Spleen (tissue), 11 donors: Measurements from ENCODE around the gene STIM1. TPM values are rescaled to one million over a fixed set of nuclear protein-coding genes. Genes with fewer than 3 reads are reported as not detected.
A peak's percentile ranks its signal among the peaks of the same experiment; 100 is the strongest.

ENCODE experiments used
- DNase-seq: peaks from one replicate; pipeline ENCODE4 v3.0.0-alpha.2; 2020
- H3K27ac ChIP-seq, 8 donors: fragments of 200-600 bp; sonication (generic) in 7 of 8; 1 replicate in 4 of 8; 2 replicates in 4 of 8; pipeline versions ENCODE4 v1.5.0 to v1.8.0; 2016 to 2021; ENCODE audit warnings: inconsistent platforms in 4 of 8, mild to moderate bottlenecking in 4 of 8, moderate library complexity in 1 of 8
- H3K27me3 ChIP-seq, 7 donors: fragments of 200-600 bp; sonication (generic) in 6 of 7; replicated peaks in 1 of 7; 1 replicate in 4 of 7; 2 replicates in 3 of 7; pipeline versions ENCODE4 v1.5.0 to v1.8.0; 2016 to 2021; ENCODE audit warnings: inconsistent platforms in 3 of 7, mild to moderate bottlenecking in 1 of 7
- H3K36me3 ChIP-seq, 6 donors: fragments of 200-600 bp; sonication (generic) in 5 of 6; 1 replicate in 4 of 6; 2 replicates in 2 of 6; pipeline versions ENCODE4 v1.5.0 to v1.8.0; 2016 to 2021; ENCODE audit warnings: inconsistent platforms in 2 of 6
- H3K4me1 ChIP-seq, 6 donors: fragments of 200-600 bp; sonication (generic) in 5 of 6; 1 replicate in 3 of 6; 2 replicates in 3 of 6; pipeline versions ENCODE4 v1.5.0 to v1.8.0; 2016 to 2021; ENCODE audit warnings: inconsistent platforms in 3 of 6
- H3K4me3 ChIP-seq, 8 donors: fragments of 200-600 bp; sonication (generic) in 7 of 8; 1 replicate in 4 of 8; 2 replicates in 4 of 8; pipeline versions ENCODE4 v1.5.0 to v1.8.0; 2016 to 2021; ENCODE audit warnings: inconsistent platforms in 4 of 8, mild to moderate bottlenecking in 4 of 8, moderate library complexity in 2 of 8
- H3K9me3 ChIP-seq, 8 donors: fragments of 200-600 bp; sonication (generic) in 7 of 8; 1 replicate in 4 of 8; 2 replicates in 4 of 8; pipeline versions ENCODE4 v1.5.0 to v1.8.0; 2016 to 2021; ENCODE audit warnings: inconsistent platforms in 4 of 8
- POLR2A ChIP-seq, 3 donors: fragments of 450-650 bp; IDR thresholded peaks; one replicate each; pipeline ENCODE4 v1.5.1; 2017; ENCODE audit warnings: antibody characterized with exemption in 3 of 3, mild to moderate bottlenecking in 1 of 3
- POLR2AphosphoS5 ChIP-seq, 3 donors: sonication (generic); formaldehyde crosslinking; IDR thresholded peaks; one replicate each; pipeline ENCODE4 v1.5.1; 2017; ENCODE audit warnings: antibody characterized with exemption in 3 of 3
- WGBS, 5 donors: extraction: QIAGEN DNeasy Blood & Tissue Kit in 3 of 5; methylation state at CpG; one replicate each; pipeline versions ENCODE4 v1.1.5 to v1.1.7; 2013 to 2018; 5-methylcytosine and 5-hydroxymethylcytosine counted together
- intact Hi-C: fragments of 100-400 bp; cut with DNase I; formaldehyde crosslinking; loops from one replicate; pipeline ENCODE4 v1.15.0; 2023; ENCODE audit warnings: low total_unique reads
- polyA plus RNA-seq, 3 donors: library from polyadenylated mRNA; stranded (reverse); fragments of 200-250 nt; gene quantifications; one replicate each; pipeline ENCODE4 v1.2.1, GENCODE V29; 2013
- total RNA-seq, 7 donors: library from RNA; depleted of rRNA in 3 of 7; stranded (reverse); fragments of >200 nt in 3 of 7; fragmentation: NEBNext Ultra II Directional in 4 of 7; extraction: Animal tissue kit (Norgen Biotek cat#: 25700) in 4 of 7; gene quantifications; one replicate each; pipeline versions ENCODE4 v1.1.0 to v1.2.1, GENCODE V29; 2016 to 2021
- TF ChIP-seq, protein P1 (sequence below), 11 experiments: fragments of 200-600 bp in 7 of 11; fragments of 450-650 bp in 4 of 11; sonication (generic) in 4 of 11; IDR thresholded peaks in 8 of 11; conservative IDR thresholded peaks in 3 of 11; 1 replicate in 7 of 11; 2 replicates in 4 of 11; pipeline versions ENCODE4 v1.4.0 to v1.8.0; 2016 to 2021; ENCODE audit warnings: antibody characterized with exemption in 11 of 11, inconsistent platforms in 4 of 11, mild to moderate bottlenecking in 1 of 11
- donor health status: healthy with polysubstance abuse.
- donor health status: DM: no; HTN: no; CAD: no; lungs with moderate emphysema.
- donor health status: DM: no; HTN: no; CAD: no.
- donor health status: Bipolar disorder and iron deficiency.
- donor health status: healthy.
- donor health status: DM: no; HTN: no; CAD: no.
- donor health status: DM: yes; HTN: yes; CAD: no.

STIM1 gene
- total and polyA plus RNA-seq, 10 donors, result 13.0 to 85.2 (median 58.0) TPM

DNA sequence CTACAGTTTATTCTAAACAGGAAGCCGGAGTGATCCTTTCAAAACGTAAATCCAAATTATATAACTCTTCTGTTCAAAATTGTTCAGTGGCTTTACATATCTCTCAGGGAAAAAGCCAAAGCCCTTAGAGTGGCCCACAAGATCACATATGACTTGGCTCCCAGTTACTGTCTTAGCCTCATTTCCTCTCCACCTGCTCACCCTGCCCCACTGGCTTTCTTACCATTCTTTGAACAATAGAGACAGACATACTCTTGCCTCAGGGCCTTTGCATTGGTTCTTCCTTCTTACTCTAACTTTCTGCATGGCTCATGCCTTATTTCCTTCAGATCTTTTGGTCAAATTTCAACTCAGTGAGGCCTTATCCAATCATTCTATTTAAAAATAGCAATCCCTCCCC, 52.1 kb downstream of the STIM1 start:
- no peaks in the 10 kb centered on the region for H3K36me3 ChIP-seq
- no peak overlapping the region for H3K27ac ChIP-seq
- intact Hi-C loops, result no loop called here
- TF ChIP-seq POLR2A (IDR thresholded peaks at IDR 0.05) (no peak), POLR2AphosphoS5 (IDR thresholded peaks at IDR 0.05) (no peak)
- TF ChIP-seq, protein P1, sequence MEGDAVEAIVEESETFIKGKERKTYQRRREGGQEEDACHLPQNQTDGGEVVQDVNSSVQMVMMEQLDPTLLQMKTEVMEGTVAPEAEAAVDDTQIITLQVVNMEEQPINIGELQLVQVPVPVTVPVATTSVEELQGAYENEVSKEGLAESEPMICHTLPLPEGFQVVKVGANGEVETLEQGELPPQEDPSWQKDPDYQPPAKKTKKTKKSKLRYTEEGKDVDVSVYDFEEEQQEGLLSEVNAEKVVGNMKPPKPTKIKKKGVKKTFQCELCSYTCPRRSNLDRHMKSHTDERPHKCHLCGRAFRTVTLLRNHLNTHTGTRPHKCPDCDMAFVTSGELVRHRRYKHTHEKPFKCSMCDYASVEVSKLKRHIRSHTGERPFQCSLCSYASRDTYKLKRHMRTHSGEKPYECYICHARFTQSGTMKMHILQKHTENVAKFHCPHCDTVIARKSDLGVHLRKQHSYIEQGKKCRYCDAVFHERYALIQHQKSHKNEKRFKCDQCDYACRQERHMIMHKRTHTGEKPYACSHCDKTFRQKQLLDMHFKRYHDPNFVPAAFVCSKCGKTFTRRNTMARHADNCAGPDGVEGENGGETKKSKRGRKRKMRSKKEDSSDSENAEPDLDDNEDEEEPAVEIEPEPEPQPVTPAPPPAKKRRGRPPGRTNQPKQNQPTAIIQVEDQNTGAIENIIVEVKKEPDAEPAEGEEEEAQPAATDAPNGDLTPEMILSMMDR (IDR thresholded peaks at IDR 0.05 in 8 of 11, conservative IDR thresholded peaks at IDR 0.05 in 3 of 11), result no peak
- H3K4me1 ChIP-seq, result peaks cover 33 to 97% (median 60%) of the 10 kb centered on the region in 6 donors
- no peak overlapping the region for H3K4me3 ChIP-seq
- WGBS, 5 donors, result 63 to 77% (median 68%) methylated on average over 2 of the region's 2 CpGs
- no peak for DNase-seq
- no peaks in the 10 kb centered on the region for H3K27me3 ChIP-seq
- no peaks in the 10 kb centered on the region for H3K9me3 ChIP-seq

DNA sequence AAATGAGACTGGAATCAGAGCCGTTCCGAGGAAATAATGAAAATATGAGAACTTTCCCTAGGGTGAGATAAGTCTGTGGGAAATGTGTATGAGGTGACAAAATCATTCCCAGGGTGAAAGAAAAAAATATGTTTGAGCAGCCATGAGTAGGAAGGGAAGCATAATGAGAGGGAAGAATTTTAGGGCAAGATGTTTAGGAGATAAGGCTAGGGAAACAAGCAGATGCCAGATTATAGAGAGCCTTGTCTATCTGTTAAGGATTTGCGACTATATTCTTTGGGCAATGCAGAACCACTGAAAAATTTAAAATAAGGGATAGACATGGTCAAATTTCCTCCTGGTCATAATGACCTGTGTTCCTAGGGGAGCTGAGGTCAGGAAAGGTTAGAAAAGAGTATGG, 54.4 kb downstream of the STIM1 start:
- Histone ChIP-seq H3K27me3 (no peaks in the 10 kb centered on the region), H3K36me3 (no peaks in the 10 kb centered on the region), H3K27ac (no peak overlapping the region), H3K9me3 (no peaks in the 10 kb centered on the region), H3K4me1 (peaks cover 15 to 95% (median 52%) of the 10 kb centered on the region in 6 donors), H3K4me3 (no peak overlapping the region)
- 44 to 65% (median 44%) methylated on average over 3 of the region's 3 CpGs for WGBS, 5 donors
- intact Hi-C loops, result no loop called here
- DNase-seq, result no peak
- no peak for TF ChIP-seq POLR2A (IDR thresholded peaks at IDR 0.05)
- TF ChIP-seq, protein P1 (IDR thresholded peaks at IDR 0.05 in 8 of 11, conservative IDR thresholded peaks at IDR 0.05 in 3 of 11), result no peak
- TF ChIP-seq POLR2AphosphoS5 (IDR thresholded peaks at IDR 0.05), result no peak

DNA sequence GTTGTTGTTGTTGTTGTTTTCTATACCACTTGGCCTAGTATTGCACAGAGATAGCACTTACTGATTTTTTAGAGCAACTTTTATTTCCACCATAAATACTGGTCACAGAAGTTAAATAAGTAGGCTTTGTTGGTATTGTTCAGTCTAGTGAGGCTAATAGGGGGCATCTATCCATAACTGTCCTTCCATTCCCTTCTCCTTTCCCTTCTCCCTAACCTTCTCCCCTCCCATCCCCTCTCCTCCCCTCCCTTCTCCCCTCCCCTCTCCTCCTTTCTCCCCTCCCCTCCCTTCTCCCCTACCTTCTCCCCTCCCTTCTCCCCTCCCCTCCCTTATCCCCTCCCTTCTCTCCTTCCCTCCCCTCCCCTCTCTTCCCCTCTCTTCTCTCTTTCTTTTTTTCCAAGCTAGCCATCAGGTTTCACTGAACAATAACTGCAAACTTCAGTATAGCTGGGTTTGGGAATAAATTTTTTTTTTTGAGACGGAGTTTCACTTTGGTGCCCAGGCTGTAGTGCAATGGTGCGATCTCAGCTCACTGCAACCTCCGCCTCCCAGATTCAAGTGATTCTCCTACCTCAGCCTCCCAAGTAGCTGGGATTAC, 56.5 kb downstream of the STIM1 start:
- TF ChIP-seq POLR2AphosphoS5 (IDR thresholded peaks at IDR 0.05) (no peak), POLR2A (IDR thresholded peaks at IDR 0.05) (no peak)
- TF ChIP-seq, protein P1 (IDR thresholded peaks at IDR 0.05 in 8 of 11, conservative IDR thresholded peaks at IDR 0.05 in 3 of 11), result no peak
- H3K9me3 ChIP-seq, result no peaks in the 10 kb centered on the region
- H3K27me3 ChIP-seq, result no peaks in the 10 kb centered on the region
- 94 to 99% (median 96%) methylated on average over 3 of the region's 3 CpGs for WGBS, 5 donors
- peak overlapping the region in 2 of 8 donors; percentile 1 to 16 for H3K27ac ChIP-seq
- H3K4me3 ChIP-seq, result no peak overlapping the region
- DNase-seq, result no peak
- peaks cover 11 to 93% (median 49%) of the 10 kb centered on the region in 6 donors for H3K4me1 ChIP-seq
- intact Hi-C loops, result no loop called here
- no peaks in the 10 kb centered on the region for H3K36me3 ChIP-seq

DNA sequence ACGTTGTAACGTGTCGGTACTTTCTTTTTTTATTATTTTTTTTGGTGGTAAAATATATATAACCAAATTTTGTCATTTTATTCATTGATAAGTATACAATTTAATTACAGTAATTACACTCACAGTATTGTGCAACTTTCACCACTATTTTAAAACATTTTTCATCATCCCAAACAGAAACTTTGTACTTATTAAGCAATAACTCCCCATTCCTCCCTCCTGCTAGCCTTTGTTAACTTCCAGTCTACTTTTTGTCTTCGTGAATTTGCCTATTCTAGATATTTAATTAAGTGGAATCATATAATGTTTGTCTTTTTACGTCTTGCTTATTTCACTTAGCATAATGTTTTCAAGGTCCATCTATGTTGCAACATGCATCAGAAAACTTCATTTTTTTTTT, 58.5 kb downstream of the STIM1 start:
- intact Hi-C loops, result no loop called here
- no peak for DNase-seq
- Histone ChIP-seq H3K4me1 (peaks cover 10 to 93% (median 41%) of the 10 kb centered on the region in 6 donors), H3K27me3 (no peaks in the 10 kb centered on the region), H3K27ac (peak overlapping the region in 3 of 8 donors; percentile 17 to 46 (median 34)), H3K4me3 (no peak overlapping the region), H3K9me3 (no peaks in the 10 kb centered on the region), H3K36me3 (no peaks in the 10 kb centered on the region)
- TF ChIP-seq, protein P1 (IDR thresholded peaks at IDR 0.05 in 8 of 11, conservative IDR thresholded peaks at IDR 0.05 in 3 of 11), result no peak
- TF ChIP-seq POLR2AphosphoS5 (IDR thresholded peaks at IDR 0.05) (no peak), POLR2A (IDR thresholded peaks at IDR 0.05) (no peak)
- WGBS, 5 donors, result 69 to 85% (median 81%) methylated on average over 5 of the region's 5 CpGs
